K562 (cell line): ENCODE results near the gene LRP1. TPM values are rescaled to one million over a fixed set of nuclear protein-coding genes. Genes with fewer than 3 reads are reported as not detected.

Experiments used
- ATAC-seq: fragments of 200-7000 bp; cut with Tn5 transposase; 3 replicates; pipeline ENCODE4 v1.9.1; 2020; ENCODE audit warnings: moderate library complexity
- BruUV-seq: library from RNA; stranded (reverse); fragments of 400-500 nt; replicated peaks from 2 replicates; lab custom pipeline; 2021; lab: Mats Ljungman, UMichigan
- CTCF ChIA-PET: fragments of 300-600 bp; formaldehyde crosslinking; extraction: SDS; loops from one replicate; lab custom pipeline; 2021; ENCODE audit warnings: low intra/inter-chr PET ratio; lab: Yijun Ruan, JAX
- POLR2A ChIA-PET: fragments of 300-600, 350-650 bp; sonication (Branson Sonifier 250); formaldehyde crosslinking; extraction: SDS; loops from one replicate; lab custom pipeline; 2021; ENCODE audit warnings: antibody characterized with exemption, inconsistent platforms; lab: Yijun Ruan, JAX
- DNase-seq, 4 experiments: peaks; one replicate each; pipeline versions ENCODE4 v3.0.0 to v3.0.0-alpha.2; 2011 to 2018; ENCODE audit warnings: low spot score in 3 of 4, mixed read lengths in 3 of 4; ENCODE audit errors: extremely low read depth in 1 of 4
- FAIRE-seq: peaks from 2 replicates; lab custom pipeline; 2011; peaks lifted over from hg19 to GRCh38; lab: Jason Lieb, UNC
- H2AFZ ChIP-seq: 2 replicates; pipeline ENCODE4 v1.6.0; 2011; ENCODE audit warnings: low read depth, low read length, control low read depth, inconsistent platforms
- H3K27ac ChIP-seq: fragments of 200-600 bp; 3 replicates; pipeline ENCODE4 v1.8.0; 2011; ENCODE audit warnings: low read depth, mild to moderate bottlenecking, control low read depth, inconsistent platforms, low read length, moderate library complexity, mixed read lengths; ENCODE audit errors: extremely low read depth
- H3K27me3 ChIP-seq, 2 experiments: fragments of 300-600 bp in 1 of 2; 2 replicates in 1 of 2; 3 replicates in 1 of 2; pipeline versions ENCODE4 v1.6.0 to v1.8.0; 2011; ENCODE audit warnings: inconsistent platforms in 2 of 2, low read length in 2 of 2, mild to moderate bottlenecking in 1 of 2, mixed read lengths in 1 of 2, moderate library complexity in 1 of 2; ENCODE audit not compliant: control insufficient read depth in 2 of 2, insufficient read depth in 2 of 2
- H3K36me3 ChIP-seq: fragments of 300-600 bp; 3 replicates; pipeline ENCODE4 v1.8.0; 2011; ENCODE audit warnings: mild to moderate bottlenecking, low read length, inconsistent platforms; ENCODE audit not compliant: control insufficient read depth, insufficient read depth
- H3K4me1 ChIP-seq, 2 experiments: fragments of 200-600 bp in 1 of 2; replicated peaks in 1 of 2; 2 replicates in 1 of 2; 3 replicates in 1 of 2; pipeline versions ENCODE4 v1.5.1 to v1.8.0; 2011; ENCODE audit warnings: inconsistent platforms in 2 of 2, low read length in 2 of 2, mild to moderate bottlenecking in 1 of 2, mixed read lengths in 1 of 2, moderate library complexity in 1 of 2; ENCODE audit not compliant: control insufficient read depth in 2 of 2, insufficient read depth in 2 of 2
- H3K4me2 ChIP-seq: 2 replicates; pipeline ENCODE4 v1.6.1; 2011; ENCODE audit warnings: low read length, control low read depth, inconsistent platforms, mixed read lengths; ENCODE audit not compliant: insufficient read depth
- H3K4me3 ChIP-seq: fragments of 200-600 bp; sonication (generic), shearing (Covaris generic); 2 replicates; pipeline ENCODE4 v1.5.1; 2016; ENCODE audit warnings: control low read depth, inconsistent platforms
- H3K79me2 ChIP-seq: fragments of 200-600 bp; 3 replicates; pipeline ENCODE4 v1.8.0; 2011; ENCODE audit warnings: low read length, inconsistent platforms; ENCODE audit not compliant: control insufficient read depth, insufficient read depth
- H3K9ac ChIP-seq, 2 experiments: 2 replicates each; pipeline versions ENCODE4 v1.6.0 to v1.6.1; 2011; ENCODE audit warnings: low read depth in 2 of 2, low read length in 2 of 2, control low read depth in 1 of 2, inconsistent platforms in 1 of 2, mild to moderate bottlenecking in 1 of 2, mixed read lengths in 1 of 2; ENCODE audit not compliant: insufficient read depth in 1 of 2
- H3K9me1 ChIP-seq: one replicate; pipeline ENCODE4 v1.6.0; 2011; ENCODE audit warnings: inconsistent platforms, mild to moderate bottlenecking, low read length, moderate library complexity; ENCODE audit not compliant: control insufficient read depth, insufficient read depth
- H3K9me3 ChIP-seq: replicated peaks from 2 replicates; pipeline ENCODE4 v1.5.1; 2011; ENCODE audit warnings: low read depth, low read length, inconsistent platforms; ENCODE audit not compliant: control insufficient read depth, insufficient read depth
- H4K20me1 ChIP-seq: replicated peaks from 2 replicates; pipeline ENCODE4 v1.6.1; 2011; ENCODE audit warnings: low read length, inconsistent platforms, mixed read lengths; ENCODE audit not compliant: control insufficient read depth, insufficient read depth
- ARID1B ChIP-seq: fragments of 450-650 bp; IDR thresholded peaks from 2 replicates; pipeline ENCODE4 v1.6.1; 2016; ENCODE audit warnings: antibody characterized with exemption, mild to moderate bottlenecking, inconsistent platforms
- NKRF ChIP-seq: fragments of 450-650 bp; IDR thresholded peaks from 2 replicates; pipeline ENCODE4 v1.6.1; 2016; ENCODE audit warnings: borderline replicate concordance
- RAD51 ChIP-seq: fragments of 450-650 bp; IDR thresholded peaks from 2 replicates; pipeline ENCODE4 v1.7.1; 2016; ENCODE audit warnings: low read depth, mild to moderate bottlenecking, borderline replicate concordance
- RBM25 ChIP-seq: fragments of 200-400 bp; formaldehyde crosslinking; IDR thresholded peaks from 2 replicates; pipeline ENCODE4 v1.6.1; 2018; ENCODE audit warnings: low read length, low read depth, moderate library complexity; ENCODE audit not compliant: severe bottlenecking
- RCOR1 ChIP-seq, 2 experiments: IDR thresholded peaks; 2 replicates each; pipeline ENCODE4 v1.6.1; 2012; ENCODE audit warnings: low read depth in 2 of 2, low read length in 2 of 2, borderline replicate concordance in 1 of 2, improper control_type of control experiment in 1 of 2
- SP1 ChIP-seq: sonication (generic); formaldehyde crosslinking; IDR thresholded peaks from 2 replicates; pipeline ENCODE4 v1.8.1; 2022; ENCODE audit warnings: mild to moderate bottlenecking, missing genetic modification reagents
- TARDBP ChIP-seq: fragments of 450-650 bp; IDR thresholded peaks from 2 replicates; pipeline ENCODE4 v1.6.1; 2016
- TSC22D4 ChIP-seq: fragments of 450-650 bp; IDR thresholded peaks from 2 replicates; pipeline ENCODE4 v1.6.1; 2016; ENCODE audit warnings: missing genetic modification characterization, missing biosample characterization, control low read depth
- XRCC4 ChIP-seq: IDR thresholded peaks from one replicate; pipeline ENCODE4 v1.6.1; 2011; ENCODE audit not compliant: insufficient read depth, insufficient read length; ENCODE audit errors: extremely low read depth
- ZMIZ1 ChIP-seq, 2 experiments: fragments of 150-350 bp in 1 of 2; IDR thresholded peaks; 2 replicates each; pipeline ENCODE4 v1.6.1; 2012 to 2016; ENCODE audit warnings: low read depth in 2 of 2, low read length in 2 of 2, mild to moderate bottlenecking in 1 of 2, moderate library complexity in 1 of 2
- WGBS: fragments of 100-300 bp; shearing (Covaris generic); methylation state at CpG from one replicate; pipeline ENCODE4 v1.1.6; 2016; ENCODE audit warnings: low coverage, mixed read lengths; ENCODE audit not compliant: insufficient coverage; ENCODE audit errors: missing lambda C conversion rate; 5-methylcytosine and 5-hydroxymethylcytosine counted together
- in situ Hi-C: fragments of 300-500 bp; cut with MboI; formaldehyde crosslinking; loops from 4 replicates; pipeline ENCODE4 v1.15.0; 2018; ENCODE audit warnings: inconsistent platforms, mixed read lengths
- intact Hi-C: fragments of 100-400 bp; cut with micrococcal nuclease; formaldehyde crosslinking; loops from 2 replicates; pipeline ENCODE4 v1.14.2; 2022
- polyA plus RNA-seq, 8 experiments: library from polyadenylated mRNA; depleted of rRNA in 4 of 8; stranded (reverse) in 5 of 8; unstranded in 3 of 8; fragments of >200 nt; fragmentation: Nextera tagmentation in 2 of 8; fragmentation: Illumina TruSeq in 1 of 8; extraction: Ambion mirVana in 2 of 8; extraction: Trizol in 1 of 8; gene quantifications; 2 replicates each; pipeline versions ENCODE4 v1.2.1 to v1.2.3, GENCODE V29; 2011 to 2014; ENCODE audit warnings: inconsistent platforms in 1 of 8, missing spikeins in 1 of 8
- total RNA-seq, 7 experiments: library from RNA; depleted of rRNA in 6 of 7; stranded (reverse); fragments of >200 nt in 6 of 7; fragmentation: Illumina TruSeq in 2 of 7; extraction: Trizol in 2 of 7; gene quantifications; 2 replicates each; pipeline versions ENCODE4 v1.2.1 to v1.2.3, GENCODE V29; 2011 to 2021; ENCODE audit warnings: low replicate concordance in 1 of 7

LRP1 gene
- total and polyA plus RNA-seq, 9 of the 15 experiments (the other 6 are each of a cell fraction or from before 2014, with no cell fraction given): 0.04 to 0.64 (median 0.19) TPM; not detected in 2

GRCh38 chr12:57210926-57211692 is 82.8 kb downstream of the LRP1 start:
- no peak for ATAC-seq
- ChIA-PET CTCF (interaction anchor here (4.7 to 7.2 kb wide), 2 partner anchors 27 to 32 kb away, joined by 80 to 186 read pairs; a partner anchor contains a TSS), POLR2A (interaction anchor here (1.2 kb wide), 1 partner anchor 22 kb away, joined by 4 read pairs; no protein-coding TSS in a partner anchor)
- in situ Hi-C loops: no loop called here
- no peaks in the 10 kb centered on the region for H3K36me3 ChIP-seq
- 10% methylated on average over 16 of the region's 16 CpGs for WGBS
- TF ChIP-seq NKRF (no peak), RBM25 (no peak), TSC22D4 (tag) (no peak), RCOR1 (IDR thresholded peaks at IDR 0.05; ENCODE audit: borderline replicate concordance in 1 of 2, low read depth in 2 of 2, low read length in 2 of 2) (no peak), RAD51 (no peak), ZMIZ1 (IDR thresholded peaks at IDR 0.05; ENCODE audit: low read depth in 2 of 2, low read length in 2 of 2) (no peak), ARID1B (no peak), SP1 (CRISPR knock-in tag) (no peak), TARDBP (no peak), XRCC4 (no peak)
- H3K4me2 ChIP-seq: no peak overlapping the region
- FAIRE-seq: no peak
- H2AFZ ChIP-seq: no peak overlapping the region
- no peaks in the 10 kb centered on the region for H3K9me3 ChIP-seq
- no peak overlapping the region for H3K4me3 ChIP-seq
- no peaks in the 10 kb centered on the region for H3K79me2 ChIP-seq
- intact Hi-C loops: no loop called here
- H3K9me1 ChIP-seq: peaks cover 2% of the 10 kb centered on the region
- no peak for DNase-seq
- H3K4me1 ChIP-seq: peaks cover 9 to 43% of the 10 kb centered on the region in 2 experiments; a peak in 4 of 5 replicates
- peaks cover 16 to 70% of the 10 kb centered on the region in 2 experiments; a peak in 4 of 5 replicates for H3K27me3 ChIP-seq
- H3K9ac ChIP-seq: peak overlapping the region in 1 of 2 experiments; percentile 28; a peak in 1 of 4 replicates
- BruUV-seq: no TSS peak
- H4K20me1 ChIP-seq: peaks cover 21% of the 10 kb centered on the region
- no peak overlapping the region for H3K27ac ChIP-seq
